OCI-LY1 (cell line): ENCODE results near the gene DYNLL2.
A peak's percentile ranks its signal among the peaks of the same experiment; 100 is the strongest.
"Not testable (repeated sequence)": the region's sequence is repeated elsewhere in the genome, so short reads cannot be mapped to it uniquely, and the experiment has no call there.

Source experiments
- H2AFZ ChIP-seq: fragments of 200-600 bp; sonication (generic), shearing (Covaris generic); 2 replicates; pipeline ENCODE4 v1.6.0; 2014; ENCODE audit warnings: antibody characterized with exemption, mild to moderate bottlenecking, low read length
- H3F3A ChIP-seq: fragments of 200-600 bp; sonication (generic), shearing (Covaris generic); 2 replicates; pipeline ENCODE4 v1.6.0; 2014; ENCODE audit warnings: mild to moderate bottlenecking, antibody characterized with exemption, low read length, moderate library complexity; ENCODE audit not compliant: insufficient read depth
- H3K27ac ChIP-seq: fragments of 200-600 bp; sonication (generic); 2 replicates; pipeline ENCODE4 v1.5.1; 2014; ENCODE audit warnings: low read length, mixed run types, mild to moderate bottlenecking, low read depth; ENCODE audit not compliant: poor library complexity, severe bottlenecking
- H3K27me3 ChIP-seq: fragments of 200-600 bp; sonication (generic); 2 replicates; pipeline ENCODE4 v1.6.0; 2014; ENCODE audit warnings: antibody characterized with exemption, mild to moderate bottlenecking, low read length, moderate library complexity; ENCODE audit not compliant: insufficient read depth
- H3K36me3 ChIP-seq: fragments of 200-600 bp; sonication (generic); 2 replicates; pipeline ENCODE4 v1.6.1; 2014; ENCODE audit warnings: mild to moderate bottlenecking, antibody characterized with exemption, low read length, moderate library complexity, mixed read lengths; ENCODE audit not compliant: insufficient read depth
- H3K4me1 ChIP-seq: fragments of 200-600 bp; sonication (generic); 2 replicates; pipeline ENCODE4 v1.5.1; 2014; ENCODE audit warnings: mild to moderate bottlenecking, low read length, moderate library complexity; ENCODE audit not compliant: insufficient read depth, severe bottlenecking
- H3K4me2 ChIP-seq: fragments of 200-600 bp; sonication (generic), shearing (Covaris generic); 2 replicates; pipeline ENCODE4 v1.6.1; 2014; ENCODE audit warnings: low read length
- H3K4me3 ChIP-seq: fragments of 200-600 bp; sonication (generic); 2 replicates; pipeline ENCODE4 v1.5.1; 2014; ENCODE audit warnings: low read length, low read depth, mild to moderate bottlenecking, mixed read lengths; ENCODE audit not compliant: poor library complexity, severe bottlenecking
- H3K79me2 ChIP-seq: fragments of 200-600 bp; shearing (Covaris generic); 2 replicates; pipeline ENCODE4 v1.6.1; 2016; ENCODE audit warnings: mixed run types, low read length, mixed read lengths; ENCODE audit not compliant: insufficient read depth
- H3K9ac ChIP-seq: fragments of 200-600 bp; sonication (generic), shearing (Covaris generic); 2 replicates; pipeline ENCODE4 v1.6.1; 2014; ENCODE audit warnings: mild to moderate bottlenecking, low read length, mixed read lengths
- H3K9me2 ChIP-seq: fragments of 200-600 bp; sonication (generic), shearing (Covaris generic); 2 replicates; pipeline ENCODE4 v1.6.1; 2014; ENCODE audit warnings: low read depth, mild to moderate bottlenecking, low read length, mixed read lengths
- H3K9me3 ChIP-seq: fragments of 200-600 bp; shearing (Covaris generic); 2 replicates; pipeline ENCODE4 v1.6.1; 2014; ENCODE audit warnings: low read length, mixed read lengths
- H4K20me1 ChIP-seq: fragments of 200-600 bp; sonication (generic), shearing (Covaris generic); 2 replicates; pipeline ENCODE4 v1.6.0; 2016; ENCODE audit warnings: mild to moderate bottlenecking, low read length; ENCODE audit not compliant: insufficient read depth
- EZH2 ChIP-seq: fragments of 200-600 bp; sonication (generic), shearing (Covaris generic); IDR thresholded peaks from 2 replicates; pipeline ENCODE4 v1.8.0; 2017; ENCODE audit warnings: borderline replicate concordance, mixed run types, mild to moderate bottlenecking, antibody characterized with exemption, low read length, moderate library complexity, mixed read lengths
- TF ChIP-seq, protein P1 (sequence below): fragments of 200-600 bp; sonication (generic), shearing (Covaris generic); IDR thresholded peaks from 2 replicates; pipeline ENCODE4 v1.5.1; 2017; ENCODE audit warnings: mild to moderate bottlenecking, antibody characterized with exemption, low read length, moderate library complexity, mixed read lengths

Gene DYNLL2

DNA sequence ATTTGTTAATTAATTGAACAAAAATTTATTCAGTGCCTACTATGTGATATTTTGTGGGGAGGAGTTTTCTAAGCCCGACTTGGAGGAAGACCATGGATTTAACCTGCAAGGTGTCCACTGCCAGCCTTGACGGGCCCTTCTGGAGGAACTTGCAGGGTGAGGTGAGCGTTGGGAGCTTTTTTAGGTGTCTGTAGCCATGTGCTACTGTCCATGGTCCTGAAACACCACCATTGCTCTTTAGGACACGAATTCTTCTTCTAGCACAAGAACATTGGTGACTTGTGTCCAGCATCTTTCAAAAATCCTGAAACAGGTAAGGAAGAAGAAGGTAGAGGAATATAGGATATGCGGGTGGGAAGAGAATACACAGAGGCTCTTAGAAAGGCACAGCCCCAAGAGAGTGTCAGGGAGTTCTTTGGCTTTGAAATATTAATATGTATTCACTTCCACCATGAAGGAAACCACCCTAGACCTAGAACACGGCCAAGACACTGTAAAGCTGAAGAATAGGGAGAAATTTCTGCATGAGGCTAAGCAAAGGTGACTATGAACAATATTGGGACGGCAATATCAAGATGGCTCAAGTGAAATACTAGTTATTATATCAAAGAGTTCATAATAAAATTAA, 37.1 kb downstream of the DYNLL2 start:
- no peaks in the 10 kb centered on the region for H3K79me2 ChIP-seq
- no peak overlapping the region for H3K27ac ChIP-seq
- H3F3A ChIP-seq = no peaks in the 10 kb centered on the region
- no peaks in the 10 kb centered on the region for H3K9me3 ChIP-seq
- H3K4me1 ChIP-seq = no peaks in the 10 kb centered on the region
- H3K27me3 ChIP-seq = peaks cover 4% of the 10 kb centered on the region; the same call in 1 of the 2 replicates
- no peak overlapping the region for H3K9ac ChIP-seq
- no peaks in the 10 kb centered on the region for H3K36me3 ChIP-seq
- H4K20me1 ChIP-seq = no peaks in the 10 kb centered on the region
- TF ChIP-seq EZH2 = no peak
- TF ChIP-seq, protein P1, sequence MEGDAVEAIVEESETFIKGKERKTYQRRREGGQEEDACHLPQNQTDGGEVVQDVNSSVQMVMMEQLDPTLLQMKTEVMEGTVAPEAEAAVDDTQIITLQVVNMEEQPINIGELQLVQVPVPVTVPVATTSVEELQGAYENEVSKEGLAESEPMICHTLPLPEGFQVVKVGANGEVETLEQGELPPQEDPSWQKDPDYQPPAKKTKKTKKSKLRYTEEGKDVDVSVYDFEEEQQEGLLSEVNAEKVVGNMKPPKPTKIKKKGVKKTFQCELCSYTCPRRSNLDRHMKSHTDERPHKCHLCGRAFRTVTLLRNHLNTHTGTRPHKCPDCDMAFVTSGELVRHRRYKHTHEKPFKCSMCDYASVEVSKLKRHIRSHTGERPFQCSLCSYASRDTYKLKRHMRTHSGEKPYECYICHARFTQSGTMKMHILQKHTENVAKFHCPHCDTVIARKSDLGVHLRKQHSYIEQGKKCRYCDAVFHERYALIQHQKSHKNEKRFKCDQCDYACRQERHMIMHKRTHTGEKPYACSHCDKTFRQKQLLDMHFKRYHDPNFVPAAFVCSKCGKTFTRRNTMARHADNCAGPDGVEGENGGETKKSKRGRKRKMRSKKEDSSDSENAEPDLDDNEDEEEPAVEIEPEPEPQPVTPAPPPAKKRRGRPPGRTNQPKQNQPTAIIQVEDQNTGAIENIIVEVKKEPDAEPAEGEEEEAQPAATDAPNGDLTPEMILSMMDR = no peak
- H3K4me2 ChIP-seq = no peak overlapping the region
- H3K4me3 ChIP-seq = no peak overlapping the region
- H3K9me2 ChIP-seq = no peaks in the 10 kb centered on the region
- H2AFZ ChIP-seq = no peak overlapping the region

DNA sequence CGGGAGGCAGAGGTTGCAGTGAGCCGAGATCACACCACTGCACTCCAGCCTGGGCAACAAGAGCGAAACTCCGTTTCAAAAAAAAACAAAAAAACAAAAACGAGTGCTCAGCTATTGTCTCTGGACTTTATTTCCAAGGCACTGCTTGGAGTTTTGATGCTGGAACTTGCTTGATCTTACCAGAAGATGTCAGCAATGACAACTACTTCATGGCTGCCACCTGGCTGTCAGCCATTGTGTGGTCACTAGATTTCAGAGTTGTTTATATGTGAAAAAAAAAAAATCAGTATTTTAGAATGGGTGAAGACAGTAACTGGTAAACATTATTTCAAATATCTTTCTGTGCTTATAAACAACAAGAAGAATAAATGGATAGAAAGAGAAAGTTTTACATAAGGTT, 38.7 kb downstream of the DYNLL2 start:
- no peaks in the 10 kb centered on the region for H3K36me3 ChIP-seq
- H4K20me1 ChIP-seq = no peaks in the 10 kb centered on the region
- H3K4me1 ChIP-seq = no peaks in the 10 kb centered on the region
- H2AFZ ChIP-seq = no peak overlapping the region
- H3K9me2 ChIP-seq = no peaks in the 10 kb centered on the region
- no peak overlapping the region for H3K4me2 ChIP-seq
- no peaks in the 10 kb centered on the region for H3F3A ChIP-seq
- no peak for TF ChIP-seq EZH2
- TF ChIP-seq, protein P1 = peak; percentile 33; the same call in 1 of the 2 replicates
- peaks cover 2% of the 10 kb centered on the region; the same call in 1 of the 2 replicates for H3K27me3 ChIP-seq
- H3K79me2 ChIP-seq = no peaks in the 10 kb centered on the region
- H3K9me3 ChIP-seq = no peaks in the 10 kb centered on the region
- H3K9ac ChIP-seq = no peak overlapping the region
- no peak overlapping the region for H3K4me3 ChIP-seq
- no peak overlapping the region for H3K27ac ChIP-seq

GRCh38 chr17:58127846-58128245, 44.6 kb downstream of the DYNLL2 start:
- no peak overlapping the region for H2AFZ ChIP-seq
- no peak overlapping the region for H3K4me2 ChIP-seq
- H3K4me3 ChIP-seq = no peak overlapping the region
- H3K9me2 ChIP-seq = no peaks in the 10 kb centered on the region
- H3K9me3 ChIP-seq = no peaks in the 10 kb centered on the region
- no peaks in the 10 kb centered on the region for H4K20me1 ChIP-seq
- no peaks in the 10 kb centered on the region for H3K79me2 ChIP-seq
- TF ChIP-seq, protein P1 = no peak
- TF ChIP-seq EZH2 = no peak
- H3K27me3 ChIP-seq = no peaks in the 10 kb centered on the region
- no peaks in the 10 kb centered on the region for H3F3A ChIP-seq
- H3K36me3 ChIP-seq = no peaks in the 10 kb centered on the region
- H3K9ac ChIP-seq = no peak overlapping the region
- no peaks in the 10 kb centered on the region for H3K4me1 ChIP-seq
- H3K27ac ChIP-seq = no peak overlapping the region

GRCh38 chr17:58132697-58133096, 49.5 kb downstream of the DYNLL2 start:
- H3K27ac ChIP-seq, H2AFZ ChIP-seq, H3K79me2 ChIP-seq, H3K36me3 ChIP-seq, H3K9me2 ChIP-seq, H3K9me3 ChIP-seq, H3K4me1 ChIP-seq, H3K4me2 ChIP-seq, H3K4me3 ChIP-seq, H3F3A ChIP-seq, H3K27me3 ChIP-seq, H3K9ac ChIP-seq, H4K20me1 ChIP-seq: not testable (repeated sequence)
